CD14-positive monocyte (primary cell): ENCODE results near the gene SLC34A2. TPM values are rescaled to one million over a fixed set of nuclear protein-coding genes. Genes with fewer than 3 reads are reported as not detected.

ENCODE experiments used
- DNase-seq, 3 donors: peaks; one replicate each; pipeline ENCODE4 v3.0.0-alpha.2; 2011 to 2022
- H2AFZ ChIP-seq: 2 replicates; pipeline ENCODE4 v1.6.0; 2012; ENCODE audit warnings: mild to moderate bottlenecking, low read depth, low read length, inconsistent platforms; ENCODE audit not compliant: insufficient read depth, poor library complexity, severe bottlenecking
- H3K27ac ChIP-seq, 2 donors: 1 replicate in 1 of 2; 2 replicates in 1 of 2; pipeline ENCODE4 v1.5.1; 2012 to 2013; ENCODE audit warnings: low read length in 2 of 2, control low read depth in 1 of 2, inconsistent platforms in 1 of 2, low read depth in 1 of 2, mild to moderate bottlenecking in 1 of 2
- H3K27me3 ChIP-seq, 2 donors: one replicate each; pipeline versions ENCODE4 v1.6.0 to v1.6.1; 2011 to 2013; ENCODE audit warnings: low read length in 2 of 2; ENCODE audit not compliant: control insufficient read depth in 2 of 2, insufficient read depth in 2 of 2
- H3K36me3 ChIP-seq, 2 donors: replicated peaks in 1 of 2; 1 replicate in 1 of 2; 2 replicates in 1 of 2; pipeline versions ENCODE4 v1.5.1 to v1.6.1; 2012 to 2013; ENCODE audit warnings: low read length in 2 of 2, control low read depth in 1 of 2, inconsistent platforms in 1 of 2, mild to moderate bottlenecking in 1 of 2; ENCODE audit not compliant: insufficient read depth in 2 of 2, control insufficient read depth in 1 of 2
- H3K4me1 ChIP-seq, 2 donors: 1 replicate in 1 of 2; 2 replicates in 1 of 2; pipeline versions ENCODE4 v1.5.1 to v1.6.1; 2012 to 2013; ENCODE audit warnings: low read length in 2 of 2, control low read depth in 1 of 2, inconsistent platforms in 1 of 2, mild to moderate bottlenecking in 1 of 2, moderate library complexity in 1 of 2; ENCODE audit not compliant: insufficient read depth in 2 of 2, control insufficient read depth in 1 of 2
- H3K4me2 ChIP-seq: replicated peaks from 2 replicates; pipeline ENCODE3; 2012; ENCODE audit warnings: low read length, moderate library complexity, mild to moderate bottlenecking; ENCODE audit not compliant: poor library complexity, severe bottlenecking; ENCODE audit errors: extremely low read depth
- H3K4me3 ChIP-seq, 3 experiments: fragments of 200-600 bp in 1 of 3; sonication (generic) in 1 of 3; replicated peaks in 1 of 3; 1 replicate in 2 of 3; 2 replicates in 1 of 3; pipeline ENCODE4 v1.5.1; 2011 to 2013; ENCODE audit warnings: low read length in 3 of 3, mild to moderate bottlenecking in 3 of 3, control low read depth in 2 of 3, low read depth in 2 of 3, inconsistent platforms in 1 of 3, moderate library complexity in 1 of 3
- H3K79me2 ChIP-seq: 2 replicates; pipeline ENCODE4 v1.6.0; 2012; ENCODE audit warnings: mild to moderate bottlenecking, control low read depth, inconsistent platforms, low read length, moderate library complexity; ENCODE audit not compliant: insufficient read depth
- H3K9ac ChIP-seq: 2 replicates; pipeline ENCODE4 v1.6.0; 2017; ENCODE audit warnings: low read length, mild to moderate bottlenecking; ENCODE audit not compliant: insufficient read depth, poor library complexity, severe bottlenecking
- H3K9me3 ChIP-seq, 2 donors: replicated peaks in 1 of 2; 1 replicate in 1 of 2; 2 replicates in 1 of 2; pipeline versions ENCODE4 v1.5.1 to v1.6.1; 2012 to 2013; ENCODE audit warnings: low read length in 2 of 2, control low read depth in 1 of 2; ENCODE audit not compliant: control insufficient read depth in 1 of 2, insufficient read depth in 1 of 2
- H4K20me1 ChIP-seq: 2 replicates; pipeline ENCODE4 v1.6.0; 2012; ENCODE audit warnings: mild to moderate bottlenecking, low read length, control low read depth, moderate library complexity; ENCODE audit not compliant: insufficient read depth
- H3K27ac Mint-ChIP-seq, 7 donors: one replicate each; pipeline ENCODE4 v1.8.0; 2020; ENCODE audit warnings: mild to moderate bottlenecking in 7 of 7, mixed read lengths in 7 of 7, moderate library complexity in 6 of 7, inconsistent platforms in 2 of 7
- H3K27me3 Mint-ChIP-seq, 3 donors: one replicate each; pipeline ENCODE4 v1.8.0; 2021 to 2022; ENCODE audit warnings: low read depth in 3 of 3, mild to moderate bottlenecking in 3 of 3, mixed read lengths in 3 of 3, moderate library complexity in 3 of 3, inconsistent platforms in 1 of 3
- H3K36me3 Mint-ChIP-seq, 2 donors: one replicate each; pipeline ENCODE4 v1.8.0; 2020; ENCODE audit warnings: mixed read lengths in 2 of 2, inconsistent platforms in 1 of 2, mild to moderate bottlenecking in 1 of 2
- H3K4me1 Mint-ChIP-seq: one replicate; pipeline ENCODE4 v1.8.0; 2020; ENCODE audit warnings: mild to moderate bottlenecking, mixed read lengths
- H3K4me3 Mint-ChIP-seq, 2 donors: one replicate each; pipeline ENCODE4 v1.8.0; 2020; ENCODE audit warnings: mild to moderate bottlenecking in 2 of 2, mixed read lengths in 2 of 2, moderate library complexity in 1 of 2
- H3K9me3 Mint-ChIP-seq, 7 donors: one replicate each; pipeline ENCODE4 v1.8.0; 2020 to 2022; ENCODE audit warnings: mixed read lengths in 7 of 7, mild to moderate bottlenecking in 6 of 7, moderate library complexity in 6 of 7, inconsistent platforms in 2 of 7
- CTCF ChIP-seq: fragments of 200-600 bp; IDR thresholded peaks from one replicate; pipeline ENCODE4 v1.8.0; 2022; ENCODE audit warnings: antibody characterized with exemption, mild to moderate bottlenecking
- WGBS: methylation state at CpG from one replicate; pipeline ENCODE4 v1.1.5; 2013; ENCODE audit warnings: missing lambda C conversion rate; ENCODE audit not compliant: insufficient coverage; 5-methylcytosine and 5-hydroxymethylcytosine counted together
- intact Hi-C, 2 donors: fragments of 100-400 bp; cut with micrococcal nuclease; formaldehyde crosslinking; loops; one replicate each; pipeline versions ENCODE4 v1.15.0 to v1.15.1; 2023
- polyA plus RNA-seq, 3 donors: library from polyadenylated mRNA; depleted of rRNA in 1 of 3; unstranded in 2 of 3; stranded (reverse) in 1 of 3; fragments of 300-500 nt in 2 of 3; fragments of >200 nt in 1 of 3; fragmentation: Illumina TruSeq in 2 of 3; gene quantifications; 1 replicate in 2 of 3; 2 replicates in 1 of 3; pipeline ENCODE4 v1.2.3, GENCODE V29; 2012 to 2021

Gene SLC34A2
- polyA plus RNA-seq, 3 donors: not detected

GRCh38 chr4:25700661-25701060 lies 45.0 kb downstream of the SLC34A2 start:
- Histone ChIP-seq H3K9ac (no peak overlapping the region), H2AFZ (no peak overlapping the region), H3K27ac (no peak overlapping the region), H3K9me3 (no peaks in the 10 kb centered on the region), H3K4me3 (no peak overlapping the region), H3K4me2 (no peak overlapping the region), H4K20me1 (no peaks in the 10 kb centered on the region), H3K36me3 (no peaks in the 10 kb centered on the region), H3K79me2 (no peaks in the 10 kb centered on the region), H3K4me1 (no peaks in the 10 kb centered on the region), H3K27me3 (no peaks in the 10 kb centered on the region)
- no peak for TF ChIP-seq CTCF
- Mint-ChIP-seq H3K9me3 (peaks cover 0 to 6% (median 0%) of the 10 kb centered on the region in 7 donors), H3K4me1 (no peaks in the 10 kb centered on the region), H3K27ac (no peak overlapping the region), H3K36me3 (no peaks in the 10 kb centered on the region), H3K4me3 (no peak overlapping the region), H3K27me3 (peaks cover 0 to 7% (median 0%) of the 10 kb centered on the region in 3 donors)
- intact Hi-C loops: no loop called here
- WGBS: no CpG with 5 or more reads among the region's 4 CpGs
- no peak for DNase-seq

GRCh38 chr4:25702848-25703247 lies 47.2 kb downstream of the SLC34A2 start:
- H3K4me3 Mint-ChIP-seq: no peak overlapping the region
- 82% methylated on average over 3 of the region's 5 CpGs for WGBS
- Histone ChIP-seq H2AFZ (no peak overlapping the region), H3K4me2 (no peak overlapping the region), H4K20me1 (no peaks in the 10 kb centered on the region), H3K9me3 (no peaks in the 10 kb centered on the region), H3K79me2 (no peaks in the 10 kb centered on the region), H3K27ac (no peak overlapping the region), H3K27me3 (no peaks in the 10 kb centered on the region), H3K9ac (no peak overlapping the region), H3K4me3 (no peak overlapping the region), H3K36me3 (no peaks in the 10 kb centered on the region), H3K4me1 (no peaks in the 10 kb centered on the region)
- no peaks in the 10 kb centered on the region for H3K36me3 Mint-ChIP-seq
- H3K4me1 Mint-ChIP-seq: no peaks in the 10 kb centered on the region
- no peak for DNase-seq
- peaks cover 0 to 8% (median 0%) of the 10 kb centered on the region in 7 donors for H3K9me3 Mint-ChIP-seq
- H3K27me3 Mint-ChIP-seq: peaks cover 0 to 7% (median 2%) of the 10 kb centered on the region in 3 donors
- H3K27ac Mint-ChIP-seq: no peak overlapping the region
- TF ChIP-seq CTCF: no peak
- intact Hi-C loops: no loop called here
